HG02588 (cell line): ENCODE results near the gene RGS8.

ENCODE experiments used
- ATAC-seq: cut with Tn5 transposase; IDR thresholded peaks from one replicate; pipeline ENCODE4 v1.9.1; 2021; ENCODE audit warnings: mild to moderate bottlenecking, moderate library complexity; ENCODE audit not compliant: unreplicated experiment

Gene RGS8

GRCh38 chr1:182684116-182684828 lies at the start of gene RGS8:
Gene RGS8 (minus strand): TSS chr1:182684587. CDS start chr1:182669649, 14,938 bp downstream.
- no peak for ATAC-seq

GRCh38 chr1:182731852-182732575 lies 47.6 kb upstream of the RGS8 start:
- no peak for ATAC-seq

- ATAC-seq, result no peak
These were observed 42.5 kb upstream of the RGS8 start for GRCh38 chr1:182726912-182727311.

- no peak for ATAC-seq
These were observed 41.2 kb upstream of the RGS8 start for GRCh38 chr1:182725259-182726255.

- no peak for ATAC-seq
These were observed 39.8 kb upstream of the RGS8 start for GRCh38 chr1:182724215-182724614.

GRCh38 chr1:182723200-182723599 lies 38.8 kb upstream of the RGS8 start:
- no peak for ATAC-seq

- ATAC-seq, result no peak
These were observed 37.1 kb upstream of the RGS8 start for GRCh38 chr1:182721525-182721924.

- no peak for ATAC-seq
These were observed 36.1 kb upstream of the RGS8 start for GRCh38 chr1:182720463-182720862.

GRCh38 chr1:182719553-182719952 lies 35.2 kb upstream of the RGS8 start:
- ATAC-seq, result no peak

- no peak for ATAC-seq
These were observed 33.9 kb upstream of the RGS8 start for GRCh38 chr1:182718311-182718710.

- ATAC-seq, result no peak
These were observed 32.6 kb upstream of the RGS8 start for GRCh38 chr1:182716740-182717720.

GRCh38 chr1:182715531-182715930 lies 31.1 kb upstream of the RGS8 start:
- ATAC-seq, result no peak

GRCh38 chr1:182714546-182714945 lies 30.2 kb upstream of the RGS8 start:
- ATAC-seq, result no peak

GRCh38 chr1:182713939-182714338 lies 29.6 kb upstream of the RGS8 start:
- ATAC-seq, result no peak

GRCh38 chr1:182713492-182713891 lies 29.1 kb upstream of the RGS8 start:
- no peak for ATAC-seq

- no peak for ATAC-seq
These were observed 25.5 kb upstream of the RGS8 start for GRCh38 chr1:182709855-182710254.

- no peak for ATAC-seq
These were observed 24.9 kb upstream of the RGS8 start for GRCh38 chr1:182709225-182709764.

GRCh38 chr1:182707122-182707521 lies 22.7 kb upstream of the RGS8 start:
- ATAC-seq, result no peak

GRCh38 chr1:182704677-182705076 lies 20.3 kb upstream of the RGS8 start:
- ATAC-seq, result no peak

- no peak for ATAC-seq
These were observed 19.2 kb upstream of the RGS8 start for GRCh38 chr1:182703539-182703938.
